Epithelial cell of esophagus (primary cell): ENCODE measurements around the gene FGD6.

Experiments
- DNase-seq: peaks from one replicate; pipeline ENCODE4 v3.0.0; 2010; ENCODE audit warnings: low read depth
- H3K4me3 ChIP-seq: 2 replicates; pipeline ENCODE4 v1.5.1; 2011; ENCODE audit warnings: mild to moderate bottlenecking, low read length, control low read depth
- TF ChIP-seq, protein P1 (sequence below): IDR thresholded peaks from 2 replicates; pipeline ENCODE4 v1.5.1; 2011; ENCODE audit warnings: low read depth, mild to moderate bottlenecking, low read length, control low read depth, inconsistent platforms; ENCODE audit not compliant: insufficient read depth; ENCODE audit errors: missing control alignments

The FGD6 gene

DNA sequence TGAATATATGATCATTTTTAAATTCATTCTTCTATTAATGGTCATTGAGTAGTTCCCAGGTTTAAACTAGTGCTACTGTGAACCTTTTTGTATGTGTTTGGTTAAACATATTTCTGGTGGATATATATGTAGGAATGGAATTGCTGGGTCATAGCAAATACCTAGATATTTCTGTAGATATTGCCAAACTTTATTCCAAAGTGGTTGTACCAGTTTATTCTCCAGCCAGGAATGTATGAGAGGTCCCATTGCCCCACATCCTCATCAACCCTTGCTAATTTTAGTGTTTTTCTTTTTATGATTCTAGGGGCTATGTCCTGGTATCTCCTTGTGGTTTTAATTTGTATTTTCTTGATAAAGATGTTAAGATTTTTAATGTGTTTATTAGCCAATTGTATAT, 3.5 kb upstream of the FGD6 start:
- DNase-seq = no peak
- no peak overlapping the region for H3K4me3 ChIP-seq
- TF ChIP-seq, protein P1, sequence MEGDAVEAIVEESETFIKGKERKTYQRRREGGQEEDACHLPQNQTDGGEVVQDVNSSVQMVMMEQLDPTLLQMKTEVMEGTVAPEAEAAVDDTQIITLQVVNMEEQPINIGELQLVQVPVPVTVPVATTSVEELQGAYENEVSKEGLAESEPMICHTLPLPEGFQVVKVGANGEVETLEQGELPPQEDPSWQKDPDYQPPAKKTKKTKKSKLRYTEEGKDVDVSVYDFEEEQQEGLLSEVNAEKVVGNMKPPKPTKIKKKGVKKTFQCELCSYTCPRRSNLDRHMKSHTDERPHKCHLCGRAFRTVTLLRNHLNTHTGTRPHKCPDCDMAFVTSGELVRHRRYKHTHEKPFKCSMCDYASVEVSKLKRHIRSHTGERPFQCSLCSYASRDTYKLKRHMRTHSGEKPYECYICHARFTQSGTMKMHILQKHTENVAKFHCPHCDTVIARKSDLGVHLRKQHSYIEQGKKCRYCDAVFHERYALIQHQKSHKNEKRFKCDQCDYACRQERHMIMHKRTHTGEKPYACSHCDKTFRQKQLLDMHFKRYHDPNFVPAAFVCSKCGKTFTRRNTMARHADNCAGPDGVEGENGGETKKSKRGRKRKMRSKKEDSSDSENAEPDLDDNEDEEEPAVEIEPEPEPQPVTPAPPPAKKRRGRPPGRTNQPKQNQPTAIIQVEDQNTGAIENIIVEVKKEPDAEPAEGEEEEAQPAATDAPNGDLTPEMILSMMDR = no peak

DNA sequence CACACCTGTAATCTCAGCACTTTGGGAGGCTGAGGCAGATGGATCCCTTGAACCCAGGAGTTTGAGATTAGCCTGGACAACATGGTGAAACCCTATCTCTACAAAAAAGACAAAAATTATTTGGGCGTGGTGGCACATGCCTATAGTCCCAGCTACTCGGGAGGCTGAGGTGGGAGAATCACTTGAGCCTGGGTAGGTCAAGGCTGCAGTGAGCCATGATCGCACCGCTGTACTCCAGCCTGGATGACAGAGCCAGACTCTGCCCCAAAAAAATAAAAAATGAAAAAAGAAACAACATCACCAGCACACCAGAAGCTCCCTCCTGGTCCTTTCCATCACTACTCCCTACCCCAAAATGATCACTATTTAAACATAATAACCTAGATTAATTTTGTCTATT, 2.9 kb upstream of the FGD6 start:
- no peak for DNase-seq
- no peak overlapping the region for H3K4me3 ChIP-seq
- TF ChIP-seq, protein P1 = no peak

DNA sequence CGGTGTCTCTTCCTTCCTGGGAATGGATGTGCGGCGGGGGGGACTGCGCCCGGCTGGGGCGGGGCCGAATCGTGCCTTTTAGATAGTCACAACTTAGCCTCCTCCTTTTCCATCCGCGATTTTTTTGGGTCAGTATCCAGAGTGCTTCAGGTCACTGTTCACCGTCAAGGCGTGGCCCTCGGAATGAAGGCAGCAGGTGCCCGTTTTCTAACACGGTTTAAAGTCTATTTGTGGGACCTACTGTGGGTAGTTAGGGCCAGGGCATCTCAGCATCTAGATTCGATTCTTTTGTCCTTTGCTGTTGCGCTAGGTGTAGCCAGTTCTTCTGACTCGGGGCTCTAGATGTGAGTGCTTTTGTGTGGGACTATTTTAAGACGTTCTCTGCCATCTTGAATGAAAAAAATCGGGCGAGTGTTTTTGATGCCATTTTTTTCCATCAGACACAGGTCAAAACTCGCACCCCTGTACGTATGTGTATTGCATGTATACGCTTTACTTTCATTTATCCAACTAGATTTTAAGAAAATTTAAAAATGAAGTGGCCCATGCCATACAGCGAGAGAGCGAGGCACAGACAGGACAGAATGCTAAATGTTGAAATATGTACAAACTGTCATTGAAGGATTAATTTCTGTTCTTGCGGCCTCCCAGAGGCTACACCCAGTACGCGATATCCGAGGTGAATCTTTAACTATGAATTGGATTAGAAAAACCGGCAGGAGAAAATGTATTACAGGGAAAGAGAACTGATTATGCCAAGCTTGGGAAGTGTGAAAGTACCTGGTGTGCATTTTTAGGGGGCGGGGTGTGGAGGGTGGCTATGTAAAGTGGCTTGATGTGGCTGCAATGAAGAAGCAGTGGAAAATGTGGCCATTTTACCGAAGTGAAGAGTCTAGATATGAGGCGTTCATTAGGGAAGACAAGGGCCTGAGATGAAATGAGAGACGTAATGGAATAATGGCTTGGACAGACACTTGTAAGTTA, 1.2 kb upstream of the FGD6 start:
- DNase-seq = peak; percentile 87
- peak overlapping the region; percentile 88 for H3K4me3 ChIP-seq
- TF ChIP-seq, protein P1 = no peak

DNA sequence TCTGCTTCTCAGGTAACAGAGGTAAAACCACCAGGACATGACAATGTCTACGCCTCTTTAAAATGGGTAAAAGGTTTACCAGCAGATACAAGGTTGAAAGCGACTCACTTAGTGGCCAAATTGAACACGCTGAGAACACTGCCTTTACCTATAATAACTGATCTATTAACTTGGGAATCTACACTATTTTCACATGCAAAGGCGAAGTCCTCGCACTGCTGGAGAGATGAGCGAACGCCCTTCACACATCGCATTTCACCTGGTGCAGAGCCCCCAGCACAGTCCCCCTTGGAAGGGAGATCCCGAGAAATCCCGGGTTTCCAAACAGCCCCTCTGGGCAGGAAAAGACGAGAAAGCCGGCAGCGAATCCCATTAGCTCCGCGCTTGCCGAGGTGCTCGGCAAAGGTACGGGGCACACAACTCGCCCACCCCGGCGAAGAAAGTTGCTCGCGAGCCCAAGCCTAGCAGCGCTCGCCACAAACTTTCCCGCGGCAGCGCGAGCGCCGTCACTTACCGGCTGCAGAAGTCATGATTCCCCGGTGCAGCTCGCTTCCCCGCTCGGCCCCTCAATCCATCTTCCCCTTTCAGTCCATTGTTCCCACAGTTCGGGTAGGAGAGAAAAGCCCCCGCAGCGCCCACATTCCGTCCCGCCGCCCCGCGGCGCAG, 423 bp downstream of the FGD6 start:
- peak overlapping the region; percentile 88 for H3K4me3 ChIP-seq
- peak; percentile 56 for DNase-seq
- TF ChIP-seq, protein P1 = no peak

DNA sequence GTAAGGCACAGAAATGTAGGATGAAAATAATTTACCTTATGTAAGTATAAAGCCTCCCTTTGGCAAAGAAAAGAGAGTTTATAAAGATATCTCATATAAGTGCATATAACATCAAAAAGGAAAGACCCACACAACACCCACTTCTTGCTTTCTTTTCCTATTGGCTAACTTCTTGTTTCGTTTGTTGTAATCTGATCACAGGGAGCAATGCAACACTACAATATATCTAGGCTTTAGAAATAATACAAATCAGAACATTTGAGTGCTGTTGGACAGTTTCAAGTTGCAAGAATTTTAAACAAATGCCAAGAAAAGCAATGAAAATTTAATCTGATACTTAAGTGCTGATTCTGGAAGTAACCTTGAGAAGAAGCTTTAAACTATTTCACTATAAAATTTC, 1.3 kb downstream of the FGD6 start:
- peak overlapping the region; percentile 88 for H3K4me3 ChIP-seq
- DNase-seq = peak; percentile 67
- TF ChIP-seq, protein P1 = no peak

DNA sequence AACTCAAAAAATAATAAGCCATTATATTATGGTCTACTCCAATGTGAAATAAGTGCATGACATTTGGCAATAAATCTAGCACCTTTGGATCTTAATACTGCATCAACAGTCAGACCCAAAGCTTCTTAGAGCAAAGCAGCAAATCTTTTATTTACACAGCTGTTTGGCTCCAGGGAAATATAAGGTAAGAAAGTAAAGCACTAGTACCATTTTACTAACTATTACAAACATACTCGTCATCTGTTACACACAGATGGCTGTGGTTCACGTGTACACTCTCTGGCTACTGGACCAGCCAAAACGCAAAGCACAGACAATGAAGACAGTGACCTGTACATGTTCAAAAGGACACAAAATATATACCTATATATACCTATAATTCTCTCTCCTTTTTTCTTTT, 2.8 kb downstream of the FGD6 start:
- peak; percentile 62 for DNase-seq
- H3K4me3 ChIP-seq = no peak overlapping the region
- TF ChIP-seq, protein P1 = no peak
